Parathyroid adenoma (tissue), 2 donors: ENCODE results near the gene ERP29.
"Not testable (repeated sequence)": the region's sequence is repeated elsewhere in the genome, so short reads cannot be mapped to it uniquely, and the experiment has no call there.

Experiments
- H2AFZ ChIP-seq: fragments of 300-600 bp; sonication (generic); one replicate; pipeline ENCODE4 v1.7.0; 2017; ENCODE audit warnings: antibody characterized with exemption, mild to moderate bottlenecking
- H3K27ac ChIP-seq: fragments of 300-600 bp; sonication (generic); one replicate; pipeline ENCODE4 v1.7.0; 2017
- H3K27me3 ChIP-seq: fragments of 300-600 bp; sonication (generic); one replicate; pipeline ENCODE4 v1.7.0; 2017; ENCODE audit warnings: low read length; ENCODE audit not compliant: control insufficient read depth, insufficient read depth
- H3K36me3 ChIP-seq: fragments of 300-600 bp; sonication (generic); one replicate; pipeline ENCODE4 v1.7.0; 2017; ENCODE audit warnings: low read length; ENCODE audit not compliant: control insufficient read depth, insufficient read depth
- H3K4me1 ChIP-seq: fragments of 300-600 bp; sonication (generic); one replicate; pipeline ENCODE4 v1.7.0; 2017; ENCODE audit warnings: control low read depth
- H3K4me2 ChIP-seq: fragments of 300-600 bp; sonication (generic); one replicate; pipeline ENCODE4 v1.7.0; 2017; ENCODE audit warnings: low read length
- H3K4me3 ChIP-seq: fragments of 300-600 bp; sonication (generic); one replicate; pipeline ENCODE4 v1.7.0; 2017; ENCODE audit warnings: low read depth, low read length
- H3K79me2 ChIP-seq: fragments of 300-600 bp; sonication (generic); one replicate; pipeline ENCODE4 v1.7.0; 2017; ENCODE audit warnings: control low read depth
- H3K9ac ChIP-seq: fragments of 300-600 bp; sonication (generic); one replicate; pipeline ENCODE4 v1.7.0; 2017; ENCODE audit warnings: mild to moderate bottlenecking
- H3K9me3 ChIP-seq: fragments of 300-600 bp; sonication (generic); one replicate; pipeline ENCODE4 v1.7.0; 2017; ENCODE audit warnings: low read length; ENCODE audit not compliant: control insufficient read depth
- TF ChIP-seq, protein P1 (sequence below): fragments of 300-600 bp; sonication (generic); IDR thresholded peaks from one replicate; pipeline ENCODE4 v1.7.0; 2017; ENCODE audit warnings: antibody characterized with exemption, mild to moderate bottlenecking
- donor health status: primary hyperparathyroidism.

Gene ERP29

DNA sequence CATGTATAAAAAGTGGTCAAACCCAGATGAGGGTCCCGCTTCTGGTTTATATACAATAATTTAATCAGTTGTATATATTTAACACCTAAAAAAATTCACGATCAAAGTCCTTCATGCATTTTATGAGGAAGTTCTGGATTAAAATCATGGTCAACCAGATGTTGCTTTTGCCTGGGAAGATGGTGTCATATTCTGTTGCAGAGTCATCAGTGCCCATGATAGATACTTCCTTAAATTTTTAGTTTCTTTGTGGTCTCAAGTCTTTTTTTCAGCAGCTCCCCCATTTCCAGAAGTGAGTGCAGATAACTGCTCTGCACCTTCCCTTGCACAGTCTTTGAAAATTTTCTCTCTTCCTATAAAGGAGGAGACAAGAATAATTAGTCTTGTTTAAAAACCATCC, 16.1 kb downstream of the ERP29 start:
- Histone ChIP-seq H3K27me3 (no peaks in the 10 kb centered on the region), H3K4me1 (peaks cover 18% of the 10 kb centered on the region), H3K9me3 (no peaks in the 10 kb centered on the region), H3K36me3 (no peaks in the 10 kb centered on the region), H2AFZ (no peak overlapping the region), H3K9ac (no peak overlapping the region), H3K79me2 (no peaks in the 10 kb centered on the region), H3K4me2 (no peak overlapping the region), H3K4me3 (no peak overlapping the region), H3K27ac (no peak overlapping the region)
- TF ChIP-seq, protein P1, sequence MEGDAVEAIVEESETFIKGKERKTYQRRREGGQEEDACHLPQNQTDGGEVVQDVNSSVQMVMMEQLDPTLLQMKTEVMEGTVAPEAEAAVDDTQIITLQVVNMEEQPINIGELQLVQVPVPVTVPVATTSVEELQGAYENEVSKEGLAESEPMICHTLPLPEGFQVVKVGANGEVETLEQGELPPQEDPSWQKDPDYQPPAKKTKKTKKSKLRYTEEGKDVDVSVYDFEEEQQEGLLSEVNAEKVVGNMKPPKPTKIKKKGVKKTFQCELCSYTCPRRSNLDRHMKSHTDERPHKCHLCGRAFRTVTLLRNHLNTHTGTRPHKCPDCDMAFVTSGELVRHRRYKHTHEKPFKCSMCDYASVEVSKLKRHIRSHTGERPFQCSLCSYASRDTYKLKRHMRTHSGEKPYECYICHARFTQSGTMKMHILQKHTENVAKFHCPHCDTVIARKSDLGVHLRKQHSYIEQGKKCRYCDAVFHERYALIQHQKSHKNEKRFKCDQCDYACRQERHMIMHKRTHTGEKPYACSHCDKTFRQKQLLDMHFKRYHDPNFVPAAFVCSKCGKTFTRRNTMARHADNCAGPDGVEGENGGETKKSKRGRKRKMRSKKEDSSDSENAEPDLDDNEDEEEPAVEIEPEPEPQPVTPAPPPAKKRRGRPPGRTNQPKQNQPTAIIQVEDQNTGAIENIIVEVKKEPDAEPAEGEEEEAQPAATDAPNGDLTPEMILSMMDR, result no peak

DNA sequence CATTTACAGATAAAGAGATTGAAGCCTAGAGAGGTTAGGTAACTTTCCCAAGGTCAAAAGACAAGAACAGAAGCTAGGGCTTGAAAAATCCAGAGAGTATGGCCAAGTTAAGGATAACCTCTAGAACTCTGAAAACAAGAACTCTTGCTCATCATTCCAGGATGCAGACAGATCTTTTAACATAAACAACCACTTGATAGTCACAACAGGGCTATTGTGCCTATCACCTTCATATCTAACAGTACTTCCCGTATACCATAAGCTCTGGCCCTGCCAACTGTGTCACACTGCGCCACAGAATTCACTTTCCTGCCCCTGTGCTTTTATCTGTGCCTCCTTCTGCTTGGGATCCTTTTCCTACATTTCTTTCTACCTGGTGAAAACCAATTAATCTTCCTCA, 18.2 kb downstream of the ERP29 start:
- Histone ChIP-seq H3K27me3 (no peaks in the 10 kb centered on the region), H3K79me2 (no peaks in the 10 kb centered on the region), H2AFZ (no peak overlapping the region), H3K36me3 (no peaks in the 10 kb centered on the region), H3K9ac (no peak overlapping the region), H3K4me3 (no peak overlapping the region), H3K27ac (peak overlapping the region; percentile 46), H3K4me2 (no peak overlapping the region), H3K4me1 (peaks cover 18% of the 10 kb centered on the region), H3K9me3 (no peaks in the 10 kb centered on the region)
- TF ChIP-seq, protein P1, result no peak

DNA sequence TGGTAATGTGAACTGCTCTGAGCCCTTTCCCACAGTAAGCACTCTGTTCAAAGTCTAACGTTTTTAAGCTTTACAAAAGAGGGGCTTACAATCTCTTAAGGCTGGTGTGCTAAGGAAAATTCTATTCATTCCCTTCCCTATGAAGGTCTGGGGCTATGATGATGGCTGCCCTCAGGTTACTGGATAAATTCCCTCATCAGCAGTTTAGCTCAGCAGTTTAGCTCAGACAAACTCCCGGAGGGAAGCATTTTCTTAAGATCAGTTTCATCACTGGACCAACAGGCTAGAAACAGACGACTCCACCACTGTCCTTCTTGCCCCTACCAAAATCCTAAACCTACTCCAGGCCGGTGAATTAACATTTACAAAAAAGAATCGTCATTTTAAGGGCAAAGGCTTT, 19.1 kb downstream of the ERP29 start:
- no peaks in the 10 kb centered on the region for H3K79me2 ChIP-seq
- H3K4me3 ChIP-seq, result no peak overlapping the region
- H3K36me3 ChIP-seq, result no peaks in the 10 kb centered on the region
- H3K27me3 ChIP-seq, result no peaks in the 10 kb centered on the region
- peak overlapping the region; percentile 2 for H3K27ac ChIP-seq
- no peak overlapping the region for H3K4me2 ChIP-seq
- no peaks in the 10 kb centered on the region for H3K9me3 ChIP-seq
- TF ChIP-seq, protein P1, result no peak
- H3K4me1 ChIP-seq, result peaks cover 18% of the 10 kb centered on the region
- peak overlapping the region; percentile 31 for H2AFZ ChIP-seq
- no peak overlapping the region for H3K9ac ChIP-seq

DNA sequence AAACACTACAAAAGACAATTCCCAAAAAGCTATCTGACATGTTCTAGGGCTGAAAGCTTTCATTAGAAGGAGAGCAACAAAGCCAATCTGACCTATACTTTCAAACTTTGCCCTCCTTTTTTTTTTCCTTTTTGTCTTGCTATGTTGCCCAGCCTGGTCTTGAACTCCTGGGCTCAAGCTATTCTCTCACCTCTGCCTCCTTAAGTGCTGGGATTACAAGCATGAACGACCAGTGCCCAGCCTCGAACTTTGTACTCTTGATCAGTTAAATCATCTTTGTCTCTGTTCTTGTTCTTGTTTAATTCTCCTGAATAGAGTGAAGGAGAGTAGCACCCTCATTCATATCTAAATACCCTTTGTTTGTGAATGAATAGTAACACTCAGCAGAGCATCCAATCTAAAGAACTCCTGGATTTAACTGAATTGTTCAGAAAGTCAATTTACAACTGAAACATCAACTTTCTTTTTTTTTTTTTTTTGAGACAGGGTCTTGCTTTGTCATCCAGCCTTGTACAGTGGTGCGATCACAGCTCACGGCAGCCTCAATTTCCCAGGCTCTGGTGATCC, 22.1 kb downstream of the ERP29 start:
- no peaks in the 10 kb centered on the region for H3K27me3 ChIP-seq
- no peaks in the 10 kb centered on the region for H3K36me3 ChIP-seq
- H2AFZ ChIP-seq, result no peak overlapping the region
- no peaks in the 10 kb centered on the region for H3K79me2 ChIP-seq
- no peak overlapping the region for H3K9ac ChIP-seq
- H3K4me1 ChIP-seq, result peaks cover 18% of the 10 kb centered on the region
- no peak overlapping the region for H3K4me3 ChIP-seq
- no peak overlapping the region for H3K4me2 ChIP-seq
- H3K27ac ChIP-seq, result no peak overlapping the region
- TF ChIP-seq, protein P1, result no peak
- no peaks in the 10 kb centered on the region for H3K9me3 ChIP-seq

DNA sequence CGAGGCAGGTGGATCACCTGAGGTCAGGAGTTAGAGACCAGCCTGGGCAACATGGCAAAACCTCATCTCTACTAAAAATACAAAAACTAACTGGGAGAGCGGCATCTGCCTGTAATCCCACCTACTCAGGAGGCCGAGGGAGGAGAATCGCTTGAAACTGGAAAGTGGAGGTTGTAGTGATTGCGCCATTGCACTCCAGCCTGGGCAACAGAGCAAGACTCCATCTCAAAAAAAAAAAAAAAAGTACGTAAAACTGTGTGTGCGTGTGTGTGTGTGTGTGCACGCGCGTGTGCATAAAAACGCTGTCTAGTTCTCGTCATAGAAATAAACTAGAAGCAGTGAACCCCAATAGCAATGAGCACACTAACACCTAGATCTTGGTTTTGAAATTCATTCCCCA, 23.4 kb downstream of the ERP29 start:
- H3K9me3 ChIP-seq, H3K27ac ChIP-seq, H3K4me2 ChIP-seq, H2AFZ ChIP-seq, H3K9ac ChIP-seq, H3K36me3 ChIP-seq, H3K79me2 ChIP-seq, H3K27me3 ChIP-seq, H3K4me3 ChIP-seq: not testable (repeated sequence)
- peaks cover 12% of the 10 kb centered on the region for H3K4me1 ChIP-seq
